Measurements from ENCODE around the gene DIRAS1.

GRCh38 chr19:2759362-2759761 is 38.2 kb upstream of the DIRAS1 start:
- TF ChIP-seq CTCF (IDR thresholded peaks at IDR 0.05; ENCODE audit: low read depth, low read length, missing input control): no peak
- no peak for TF ChIP-seq ATF3 (IDR thresholded peaks at IDR 0.05)
- no peak for TF ChIP-seq JUND (IDR thresholded peaks at IDR 0.05)
- no peak for TF ChIP-seq MAX (IDR thresholded peaks at IDR 0.05)
- no peak for TF ChIP-seq REST (IDR thresholded peaks at IDR 0.05)
- no peak for TF ChIP-seq YY1 (IDR thresholded peaks at IDR 0.05)
- no peak for TF ChIP-seq RAD21 (IDR thresholded peaks at IDR 0.05)

Measured in liver (tissue), 3 donors.